Astrocyte of the cerebellum (primary cell): Measurements from ENCODE around the gene KDM5B.
"Not testable (repeated sequence)": the region's sequence is repeated elsewhere in the genome, so short reads cannot be mapped to it uniquely, and the experiment has no call there.

ENCODE experiments used
- DNase-seq: peaks from one replicate; pipeline ENCODE4 v3.0.0-alpha.2; 2011; ENCODE audit warnings: low read depth
- H3K4me3 ChIP-seq: 2 replicates; pipeline ENCODE4 v1.5.1; 2011; ENCODE audit warnings: mild to moderate bottlenecking, low read depth, low read length, moderate library complexity
- CTCF ChIP-seq: IDR thresholded peaks from 2 replicates; pipeline ENCODE4 v1.5.1; 2012; ENCODE audit warnings: low read length, low read depth, moderate library complexity, mild to moderate bottlenecking; ENCODE audit errors: missing control alignments
- in situ Hi-C: cut with HindIII; loops from 2 replicates; pipeline ENCODE4 v1.10.0; 2017; ENCODE audit warnings: low sequenced_read_pairs

KDM5B gene

GRCh38 chr1:202835548-202836072, 27.4 kb upstream of the KDM5B start:
- TF ChIP-seq CTCF: no peak
- no peak for DNase-seq
- in situ Hi-C loops: no loop called here
- H3K4me3 ChIP-seq: no peak overlapping the region

- TF ChIP-seq CTCF: no peak
- in situ Hi-C loops: no loop called here
- H3K4me3 ChIP-seq: no peak overlapping the region
- DNase-seq: no peak
Observed at GRCh38 chr1:202834771-202835547, 26.7 kb upstream of the KDM5B start.

- H3K4me3 ChIP-seq: no peak overlapping the region
- DNase-seq: no peak
- no peak for TF ChIP-seq CTCF
- in situ Hi-C loops: no loop called here
Observed at GRCh38 chr1:202831906-202832305, 23.7 kb upstream of the KDM5B start.

GRCh38 chr1:202829223-202829622, 21.0 kb upstream of the KDM5B start:
- DNase-seq, in situ Hi-C loops, H3K4me3 ChIP-seq: not testable (repeated sequence)

- no peak for DNase-seq
- TF ChIP-seq CTCF: no peak
- no peak overlapping the region for H3K4me3 ChIP-seq
- in situ Hi-C loops: no loop called here
Observed at GRCh38 chr1:202825748-202826147, 17.5 kb upstream of the KDM5B start.

- in situ Hi-C loops: loop anchor here (5.0 kb wide), 1 partner anchor 36 kb away; no protein-coding TSS in a partner anchor
Observed at GRCh38 chr1:202821467-202821866, 13.2 kb upstream of the KDM5B start.

More at GRCh38 chr1:202821467-202821866, 13.2 kb upstream of the KDM5B start:
- DNase-seq: no peak
- H3K4me3 ChIP-seq: no peak overlapping the region
- no peak for TF ChIP-seq CTCF
